ENCODE measurements around the gene PTCD1. TPM values are rescaled to one million over a fixed set of nuclear protein-coding genes. Genes with fewer than 3 reads are reported as not detected.
"Not testable (repeated sequence)": the region's sequence is repeated elsewhere in the genome, so short reads cannot be mapped to it uniquely, and the experiment has no call there.

PTCD1 gene
- total RNA-seq, 1 donor from 2014 or later: 5.4 TPM

- H3K36me3 Mint-ChIP-seq (ENCODE audit: low read depth): peaks cover 8% of the 10 kb centered on the region
- peak overlapping the region; percentile 99 for H3K4me3 Mint-ChIP-seq (ENCODE audit: unreplicated experiment)
- H3K4me1 Mint-ChIP-seq (ENCODE audit: low read depth): peaks cover 44% of the 10 kb centered on the region
- no peak for DNase-seq (ENCODE audit: low spot score)
- TF ChIP-seq CTCF (IDR thresholded peaks at IDR 0.05): no peak
- H3K27me3 Mint-ChIP-seq (ENCODE audit: low read depth): no peaks in the 10 kb centered on the region
- peak overlapping the region; percentile 98 for H3K27ac Mint-ChIP-seq (ENCODE audit: unreplicated experiment)
- H3K9me3 Mint-ChIP-seq (ENCODE audit: low read depth): no peaks in the 10 kb centered on the region
Measured at GRCh38 chr7:99437946-99438572, 539 bp downstream of the PTCD1 start.

- Mint-ChIP-seq H3K9me3 (ENCODE audit: low read depth) (no peaks in the 10 kb centered on the region), H3K27me3 (ENCODE audit: low read depth) (no peaks in the 10 kb centered on the region), H3K36me3 (ENCODE audit: low read depth) (peaks cover 12% of the 10 kb centered on the region), H3K4me1 (ENCODE audit: low read depth) (peaks cover 7% of the 10 kb centered on the region), H3K4me3 (ENCODE audit: unreplicated experiment) (no peak overlapping the region), H3K27ac (ENCODE audit: unreplicated experiment) (no peak overlapping the region)
- DNase-seq (ENCODE audit: low spot score): no peak
- no peak for TF ChIP-seq CTCF (IDR thresholded peaks at IDR 0.05)
Measured at GRCh38 chr7:99433158-99433557, 5.4 kb downstream of the PTCD1 start.

DNA sequence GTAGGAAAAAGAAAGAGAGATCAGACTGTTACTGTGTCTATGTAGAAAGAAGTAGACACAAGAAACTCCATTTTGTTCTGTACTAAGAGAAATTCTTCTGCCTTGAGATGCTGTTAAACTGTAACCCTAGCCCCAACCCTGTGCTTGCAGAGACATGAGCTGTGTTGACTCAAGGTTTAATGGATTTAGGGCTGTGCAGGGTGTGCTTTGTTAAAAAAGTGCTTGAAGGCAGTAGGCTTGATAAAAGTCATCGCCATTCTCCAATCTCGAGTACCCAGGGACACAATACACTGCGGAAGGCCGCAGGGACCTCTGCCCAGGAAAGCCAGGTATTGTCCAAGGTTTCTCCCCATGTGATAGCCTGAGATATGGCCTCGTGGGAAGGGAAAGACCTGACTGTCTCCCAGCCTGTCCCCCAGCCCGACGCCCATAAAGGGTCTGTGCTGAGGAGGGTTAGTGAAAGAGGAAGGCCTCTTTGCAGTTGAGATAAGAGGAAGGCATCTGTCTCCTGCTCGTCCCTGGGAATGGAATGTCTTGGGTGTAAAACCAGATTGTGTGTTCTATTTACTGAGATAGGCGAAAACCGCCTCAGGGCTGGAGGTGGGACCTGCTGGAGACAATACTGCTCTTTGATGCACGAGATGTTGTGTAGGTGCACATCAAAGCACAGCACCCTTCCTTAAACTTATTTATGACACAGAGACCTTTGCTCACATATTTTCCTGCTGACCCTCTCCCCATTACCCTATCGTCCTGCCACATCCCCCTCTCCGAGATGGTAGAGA is 6.7 kb downstream of the PTCD1 start:
- H3K27ac Mint-ChIP-seq (ENCODE audit: unreplicated experiment); H3K9me3 Mint-ChIP-seq (ENCODE audit: low read depth); H3K4me1 Mint-ChIP-seq (ENCODE audit: low read depth); DNase-seq (ENCODE audit: low spot score); H3K27me3 Mint-ChIP-seq (ENCODE audit: low read depth); H3K4me3 Mint-ChIP-seq (ENCODE audit: unreplicated experiment): not testable (repeated sequence)
- peaks cover 14% of the 10 kb centered on the region for H3K36me3 Mint-ChIP-seq (ENCODE audit: low read depth)

GRCh38 chr7:99429756-99430155 is 8.8 kb downstream of the PTCD1 start:
- H3K9me3 Mint-ChIP-seq (ENCODE audit: low read depth): no peaks in the 10 kb centered on the region
- TF ChIP-seq CTCF (IDR thresholded peaks at IDR 0.05): no peak
- H3K4me3 Mint-ChIP-seq (ENCODE audit: unreplicated experiment): no peak overlapping the region
- peaks cover 15% of the 10 kb centered on the region for H3K36me3 Mint-ChIP-seq (ENCODE audit: low read depth)
- no peaks in the 10 kb centered on the region for H3K4me1 Mint-ChIP-seq (ENCODE audit: low read depth)
- H3K27ac Mint-ChIP-seq (ENCODE audit: unreplicated experiment): no peak overlapping the region
- DNase-seq (ENCODE audit: low spot score): no peak
- H3K27me3 Mint-ChIP-seq (ENCODE audit: low read depth): no peaks in the 10 kb centered on the region

- Mint-ChIP-seq H3K4me3 (ENCODE audit: unreplicated experiment) (no peak overlapping the region), H3K27me3 (ENCODE audit: low read depth) (no peaks in the 10 kb centered on the region), H3K27ac (ENCODE audit: unreplicated experiment) (no peak overlapping the region), H3K4me1 (ENCODE audit: low read depth) (no peaks in the 10 kb centered on the region), H3K9me3 (ENCODE audit: low read depth) (no peaks in the 10 kb centered on the region), H3K36me3 (ENCODE audit: low read depth) (peaks cover 15% of the 10 kb centered on the region)
- no peak for DNase-seq (ENCODE audit: low spot score)
- TF ChIP-seq CTCF (IDR thresholded peaks at IDR 0.05): no peak
Measured at GRCh38 chr7:99428972-99429566, 9.5 kb downstream of the PTCD1 start.

Measured in chondrocyte (in vitro differentiated cells).